ENCODE measurements around the gene MAMDC4.

Gene MAMDC4

DNA sequence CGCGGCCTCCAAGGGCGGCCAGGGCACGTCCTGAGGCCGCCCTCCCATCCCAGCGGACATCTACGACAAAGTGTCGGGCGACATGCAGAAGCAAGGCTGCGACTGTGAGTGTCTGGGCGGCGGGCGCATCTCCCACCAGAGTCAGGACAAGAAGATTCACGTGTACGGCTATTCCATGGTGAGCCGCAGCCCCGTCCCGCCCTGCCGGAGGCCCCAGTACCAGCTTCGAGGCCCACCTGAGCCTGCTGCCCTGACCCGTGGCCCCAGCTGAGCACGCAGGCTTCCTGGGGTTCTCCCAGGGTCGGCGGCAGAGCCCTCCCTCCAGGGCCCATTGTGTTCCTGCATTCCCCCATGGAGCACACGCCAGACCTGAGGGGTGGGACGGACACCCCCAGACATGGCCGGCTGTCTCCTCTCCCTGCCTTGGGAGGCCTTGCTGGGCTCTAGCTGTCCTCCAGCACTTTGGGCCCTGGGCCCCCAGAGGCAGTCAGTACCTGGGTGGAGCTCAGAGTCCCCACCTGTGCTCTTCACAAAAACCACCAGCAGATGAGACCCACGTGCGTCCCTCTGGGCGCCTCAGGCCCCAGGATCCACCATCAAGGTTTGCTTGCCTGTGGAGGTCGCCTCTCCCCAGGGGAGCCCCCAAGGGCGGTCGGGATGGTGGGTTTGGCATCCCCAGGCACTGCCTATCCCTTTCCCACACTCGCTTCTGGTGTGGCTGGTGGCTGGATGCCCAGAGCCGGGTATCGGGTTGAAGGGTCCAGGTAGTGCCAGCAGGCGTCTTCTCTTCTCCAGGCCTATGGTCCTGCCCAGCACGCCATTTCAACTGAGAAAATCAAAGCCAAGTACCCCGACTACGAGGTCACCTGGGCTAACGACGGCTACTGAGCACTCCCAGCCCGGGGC lies 1.9 kb upstream of the MAMDC4 start:
- no peak for DNase-seq

DNA sequence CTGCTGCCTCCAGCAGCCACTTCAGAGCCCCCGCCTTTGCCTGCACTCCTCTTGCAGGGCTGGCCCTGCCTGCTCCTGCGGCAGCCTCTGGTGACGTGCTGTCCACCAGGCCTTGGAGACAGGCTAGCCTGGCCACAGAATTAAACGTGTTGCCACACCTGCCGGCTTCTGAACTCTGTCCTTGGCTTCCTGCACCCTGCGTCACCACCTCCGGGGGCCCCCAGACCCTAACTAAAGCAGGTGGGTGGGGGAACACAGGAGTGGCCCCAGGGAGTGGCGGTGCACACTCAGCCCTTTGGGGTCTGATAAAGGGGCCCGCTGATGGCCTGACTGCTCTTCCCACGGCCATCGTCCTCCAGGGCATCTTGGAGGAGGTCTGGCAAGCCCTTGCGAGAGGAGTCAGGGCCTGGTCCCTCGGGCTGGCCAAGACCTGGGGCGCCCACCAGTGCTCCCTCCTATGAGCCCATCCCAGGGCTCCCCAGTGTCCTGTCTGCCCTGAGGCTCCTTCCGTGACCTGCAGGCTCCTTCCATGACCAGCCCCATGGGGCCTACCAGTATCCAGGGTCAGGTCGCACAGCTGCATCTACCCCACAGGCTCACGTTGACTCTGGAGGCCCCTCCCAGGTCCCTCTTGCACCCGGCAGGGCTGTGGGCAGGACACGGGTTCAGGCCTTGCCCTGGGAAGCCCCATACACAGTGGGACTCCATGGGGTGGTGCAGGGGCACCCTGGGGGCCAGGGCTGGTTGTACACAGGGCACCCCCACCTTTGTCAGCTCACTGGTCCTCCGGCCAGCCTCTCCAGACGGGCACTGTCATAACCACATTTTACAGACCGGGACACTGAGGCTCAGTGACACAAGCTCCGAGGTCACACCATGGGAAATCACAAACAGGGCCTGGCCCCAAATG lies 1.0 kb upstream of the MAMDC4 start:
- no peak for DNase-seq

DNA sequence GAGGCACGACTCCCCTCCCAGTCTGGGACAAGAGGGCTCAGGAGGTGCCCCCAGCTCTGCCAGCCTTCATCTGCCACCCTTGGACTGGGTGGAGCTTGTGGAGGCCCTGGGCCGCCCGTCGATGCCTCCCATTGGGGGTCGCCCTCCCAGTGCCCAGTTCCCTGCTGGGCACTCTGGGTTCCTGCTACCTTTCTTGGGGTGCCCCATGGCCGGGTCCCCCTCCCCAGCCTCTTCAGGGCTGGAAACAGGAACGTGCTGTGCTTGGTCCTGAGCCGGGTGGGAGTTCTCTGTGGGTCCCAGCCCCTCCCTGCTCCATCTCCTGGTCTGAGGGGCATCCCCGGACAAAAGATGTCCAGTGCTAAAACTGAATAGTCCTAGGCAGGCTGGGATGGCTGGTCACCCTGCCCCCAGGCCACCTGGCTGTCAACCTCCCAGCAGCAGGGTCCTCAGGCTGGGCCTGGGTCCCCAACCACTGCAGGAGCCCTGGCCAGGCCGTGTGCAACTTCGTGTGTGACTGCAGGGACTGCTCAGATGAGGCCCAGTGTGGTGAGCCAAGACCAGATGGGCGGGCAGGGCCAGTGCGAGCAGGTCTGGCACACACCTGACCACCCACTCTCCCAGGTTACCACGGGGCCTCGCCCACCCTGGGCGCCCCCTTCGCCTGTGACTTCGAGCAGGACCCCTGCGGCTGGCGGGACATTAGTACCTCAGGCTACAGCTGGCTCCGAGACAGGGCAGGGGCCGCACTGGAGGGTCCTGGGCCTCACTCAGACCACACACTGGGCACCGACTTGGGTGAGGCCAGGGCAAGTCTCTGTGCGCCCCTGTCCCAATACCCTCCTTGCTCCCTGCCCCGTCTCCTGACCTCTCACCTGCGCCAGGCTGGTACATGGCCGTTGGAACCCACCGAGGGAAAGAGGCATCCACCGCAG lies 784 bp downstream of the MAMDC4 start:
- no peak for DNase-seq

DNA sequence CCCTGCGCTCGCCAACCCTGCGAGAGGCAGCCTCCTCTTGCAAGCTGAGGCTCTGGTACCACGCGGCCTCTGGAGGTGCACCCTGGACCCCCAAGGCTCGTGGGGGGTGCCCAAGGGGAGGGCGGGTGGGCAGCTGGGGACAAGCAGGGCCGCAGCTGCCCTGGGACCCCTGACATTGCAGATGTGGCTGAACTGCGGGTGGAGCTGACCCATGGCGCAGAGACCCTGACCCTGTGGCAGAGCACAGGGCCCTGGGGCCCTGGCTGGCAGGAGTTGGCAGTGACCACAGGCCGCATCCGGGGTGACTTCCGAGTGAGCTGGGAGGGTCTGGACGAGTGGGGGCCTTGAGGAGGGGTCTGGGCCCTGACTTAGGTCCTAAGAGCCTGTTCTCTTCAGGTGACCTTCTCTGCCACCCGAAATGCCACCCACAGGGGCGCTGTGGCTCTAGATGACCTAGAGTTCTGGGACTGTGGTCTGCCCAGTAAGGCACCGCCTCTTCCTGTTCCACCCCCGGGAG lies 1.5 kb downstream of the MAMDC4 start:
- DNase-seq: no peak

DNA sequence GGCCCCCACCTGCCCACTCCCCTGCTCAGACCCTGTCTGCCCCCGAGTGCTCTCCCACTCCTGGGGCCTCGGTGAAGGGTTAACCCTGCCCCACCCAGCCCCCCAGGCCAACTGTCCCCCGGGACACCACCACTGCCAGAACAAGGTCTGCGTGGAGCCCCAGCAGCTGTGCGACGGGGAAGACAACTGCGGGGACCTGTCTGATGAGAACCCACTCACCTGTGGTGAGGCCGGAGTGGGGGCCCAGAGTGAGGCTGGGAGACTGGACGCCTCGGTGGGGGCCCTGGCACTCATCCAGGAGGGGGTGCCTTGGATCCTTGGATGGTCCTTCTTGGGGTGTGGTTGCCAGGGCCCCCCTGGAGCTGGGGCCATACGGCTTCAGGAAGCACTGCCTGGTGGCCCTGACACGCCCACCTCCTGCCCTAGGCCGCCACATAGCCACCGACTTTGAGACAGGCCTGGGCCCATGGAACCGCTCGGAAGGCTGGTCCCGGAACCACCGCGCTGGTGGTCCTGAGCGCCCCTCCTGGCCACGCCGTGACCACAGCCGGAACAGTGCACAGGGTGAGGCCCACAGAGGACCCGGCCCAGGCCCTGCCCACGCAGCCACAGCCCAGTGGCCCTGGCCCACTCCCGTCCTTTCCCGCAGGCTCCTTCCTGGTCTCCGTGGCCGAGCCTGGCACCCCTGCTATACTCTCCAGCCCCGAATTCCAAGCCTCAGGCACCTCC lies 2.1 kb downstream of the MAMDC4 start:
- DNase-seq: no peak

DNA sequence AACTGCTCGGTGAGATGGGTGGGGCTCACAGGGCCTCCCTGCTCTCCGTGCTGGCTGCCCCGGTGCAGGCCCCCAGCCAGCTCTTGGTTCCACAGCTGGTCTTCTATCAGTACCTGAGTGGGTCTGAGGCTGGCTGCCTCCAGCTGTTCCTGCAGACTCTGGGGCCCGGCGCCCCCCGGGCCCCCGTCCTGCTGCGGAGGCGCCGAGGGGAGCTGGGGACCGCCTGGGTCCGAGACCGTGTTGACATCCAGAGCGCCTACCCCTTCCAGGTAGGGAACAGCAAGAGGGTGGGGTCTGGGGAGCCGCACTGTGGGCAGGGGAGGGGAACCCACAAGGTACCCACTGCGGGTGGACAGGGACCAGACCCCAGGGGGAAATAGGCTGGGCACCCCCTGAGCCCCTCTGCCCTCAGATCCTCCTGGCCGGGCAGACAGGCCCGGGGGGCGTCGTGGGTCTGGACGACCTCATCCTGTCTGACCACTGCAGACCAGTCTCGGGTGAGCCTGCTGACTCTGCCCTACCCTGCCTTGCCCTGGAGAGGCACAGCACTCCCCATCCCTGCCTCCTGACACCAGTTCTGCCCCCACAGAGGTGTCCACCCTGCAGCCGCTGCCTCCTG lies 2.8 kb downstream of the MAMDC4 start:
- DNase-seq: no peak

DNA sequence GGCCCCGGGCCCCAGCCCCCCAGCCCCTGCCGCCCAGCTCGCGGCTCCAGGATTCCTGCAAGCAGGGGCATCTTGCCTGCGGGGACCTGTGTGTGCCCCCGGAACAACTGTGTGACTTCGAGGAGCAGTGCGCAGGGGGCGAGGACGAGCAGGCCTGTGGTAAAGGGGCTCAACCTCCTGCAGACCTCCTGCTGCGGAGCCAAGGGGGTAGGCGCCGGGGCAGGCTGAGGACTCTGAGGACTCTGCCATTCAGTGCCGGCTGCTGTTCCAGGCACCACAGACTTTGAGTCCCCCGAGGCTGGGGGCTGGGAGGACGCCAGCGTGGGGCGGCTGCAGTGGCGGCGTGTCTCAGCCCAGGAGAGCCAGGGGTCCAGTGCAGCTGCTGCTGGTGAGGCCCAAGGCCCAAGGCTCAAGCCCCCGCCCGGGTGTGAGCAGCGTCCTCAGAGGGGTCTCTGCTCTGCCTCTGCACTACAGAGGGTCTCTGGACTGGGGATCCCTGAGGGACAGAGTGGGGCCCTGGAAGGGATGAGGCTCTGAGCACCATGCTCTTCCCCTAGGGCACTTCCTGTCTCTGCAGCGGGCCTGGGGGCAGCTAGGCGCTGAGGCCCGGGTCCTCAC lies 3.4 kb downstream of the MAMDC4 start:
- DNase-seq: no peak

DNA sequence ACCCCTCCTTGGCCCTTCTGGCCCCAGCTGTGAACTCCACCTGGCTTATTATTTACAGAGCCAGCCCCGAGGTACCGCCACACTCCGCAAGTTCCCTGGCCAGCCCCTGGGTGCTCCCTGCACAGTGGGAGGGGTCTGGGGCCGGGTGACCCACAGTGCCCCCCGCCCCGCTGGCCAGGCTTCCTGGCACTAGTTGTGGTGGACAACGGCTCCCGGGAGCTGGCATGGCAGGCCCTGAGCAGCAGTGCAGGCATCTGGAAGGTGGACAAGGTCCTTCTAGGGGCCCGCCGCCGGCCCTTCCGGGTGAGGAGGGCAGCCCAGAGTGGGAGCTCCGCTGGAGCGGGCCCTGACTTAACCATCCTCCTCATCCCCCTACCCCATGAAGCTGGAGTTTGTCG lies 3.9 kb downstream of the MAMDC4 start:
- DNase-seq: no peak

DNA sequence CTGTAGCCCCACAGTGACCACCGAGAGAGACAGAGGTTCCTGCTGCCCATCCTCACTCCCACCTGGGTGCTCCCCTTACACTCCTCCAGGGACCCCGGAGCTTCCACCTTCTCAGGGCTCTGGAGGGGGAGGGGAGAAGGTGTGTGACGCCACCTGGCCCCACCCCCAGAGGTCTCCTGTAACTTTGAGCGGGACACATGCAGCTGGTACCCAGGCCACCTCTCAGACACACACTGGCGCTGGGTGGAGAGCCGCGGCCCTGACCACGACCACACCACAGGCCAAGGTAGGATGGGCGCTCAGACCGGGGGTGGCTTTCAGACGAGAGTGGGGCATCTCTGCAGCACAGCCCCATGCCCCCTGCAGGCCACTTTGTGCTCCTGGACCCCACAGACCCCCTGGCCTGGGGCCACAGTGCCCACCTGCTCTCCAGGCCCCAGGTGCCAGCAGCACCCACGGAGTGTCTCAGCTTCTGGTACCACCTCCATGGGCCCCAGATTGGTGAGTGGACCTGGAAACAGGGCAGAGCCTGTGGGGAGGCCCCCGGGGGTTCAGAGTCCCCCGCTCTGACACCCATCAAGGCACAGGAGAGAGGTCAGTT lies 4.5 kb downstream of the MAMDC4 start:
- DNase-seq: no peak

DNA sequence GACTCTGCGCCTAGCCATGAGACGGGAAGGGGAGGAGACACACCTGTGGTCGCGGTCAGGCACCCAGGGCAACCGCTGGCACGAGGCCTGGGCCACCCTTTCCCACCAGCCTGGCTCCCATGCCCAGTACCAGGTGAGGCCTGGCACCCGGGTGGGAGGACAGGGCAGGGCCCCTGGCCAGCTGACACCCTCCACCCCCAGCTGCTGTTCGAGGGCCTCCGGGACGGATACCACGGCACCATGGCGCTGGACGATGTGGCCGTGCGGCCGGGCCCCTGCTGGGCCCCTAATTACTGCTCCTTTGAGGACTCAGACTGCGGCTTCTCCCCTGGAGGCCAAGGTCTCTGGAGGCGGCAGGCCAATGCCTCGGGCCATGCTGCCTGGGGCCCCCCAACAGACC lies 5.0 kb downstream of the MAMDC4 start:
- DNase-seq: no peak

DNA sequence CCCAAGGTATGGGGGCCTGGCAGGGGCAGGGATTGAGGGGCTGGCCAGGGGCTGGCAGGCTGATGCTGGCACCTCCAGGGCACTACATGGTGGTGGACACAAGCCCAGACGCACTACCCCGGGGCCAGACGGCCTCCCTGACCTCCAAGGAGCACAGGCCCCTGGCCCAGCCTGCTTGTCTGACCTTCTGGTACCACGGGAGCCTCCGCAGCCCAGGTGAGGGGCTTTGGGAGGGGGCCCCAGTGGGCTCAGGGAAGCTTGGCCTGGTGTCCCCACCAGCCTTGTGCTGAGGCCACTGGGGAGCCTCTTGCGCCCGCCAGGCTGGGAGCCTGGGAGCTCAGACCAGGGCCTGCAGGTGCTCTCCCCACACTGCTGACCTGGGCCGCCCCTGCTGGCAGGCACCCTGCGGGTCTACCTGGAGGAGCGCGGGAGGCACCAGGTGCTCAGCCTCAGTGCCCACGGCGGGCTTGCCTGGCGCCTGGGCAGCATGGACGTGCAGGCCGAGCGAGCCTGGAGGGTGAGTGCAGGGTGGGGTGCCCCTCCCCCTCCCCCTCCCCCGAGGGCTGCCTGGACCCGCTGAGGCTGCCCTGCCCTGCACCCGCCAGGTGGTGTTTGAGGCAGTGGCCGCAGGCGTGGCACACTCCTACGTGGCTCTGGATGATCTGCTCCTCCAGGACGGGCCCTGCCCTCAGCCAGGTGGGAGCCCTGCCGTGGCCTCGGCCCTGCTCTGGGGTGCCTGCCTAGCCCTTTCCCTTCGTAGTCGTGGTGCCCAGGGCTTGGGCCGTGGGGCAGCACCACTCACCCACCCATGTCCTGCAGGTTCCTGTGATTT lies 5.7 kb downstream of the MAMDC4 start:
- no peak for DNase-seq

DNA sequence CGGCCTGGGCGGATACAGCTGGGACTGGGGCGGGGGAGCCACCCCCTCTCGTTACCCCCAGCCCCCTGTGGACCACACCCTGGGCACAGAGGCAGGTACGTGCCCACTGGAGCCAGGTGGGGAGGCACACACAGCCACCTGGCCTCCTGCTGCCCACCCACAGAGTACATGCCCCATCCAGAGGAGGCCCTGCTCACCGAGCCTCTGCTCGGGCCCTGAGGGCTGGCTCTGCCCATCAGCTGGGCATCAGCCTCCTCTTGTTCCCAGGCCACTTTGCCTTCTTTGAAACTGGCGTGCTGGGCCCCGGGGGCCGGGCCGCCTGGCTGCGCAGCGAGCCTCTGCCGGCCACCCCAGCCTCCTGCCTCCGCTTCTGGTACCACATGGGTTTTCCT lies 6.3 kb downstream of the MAMDC4 start:
- DNase-seq: no peak

DNA sequence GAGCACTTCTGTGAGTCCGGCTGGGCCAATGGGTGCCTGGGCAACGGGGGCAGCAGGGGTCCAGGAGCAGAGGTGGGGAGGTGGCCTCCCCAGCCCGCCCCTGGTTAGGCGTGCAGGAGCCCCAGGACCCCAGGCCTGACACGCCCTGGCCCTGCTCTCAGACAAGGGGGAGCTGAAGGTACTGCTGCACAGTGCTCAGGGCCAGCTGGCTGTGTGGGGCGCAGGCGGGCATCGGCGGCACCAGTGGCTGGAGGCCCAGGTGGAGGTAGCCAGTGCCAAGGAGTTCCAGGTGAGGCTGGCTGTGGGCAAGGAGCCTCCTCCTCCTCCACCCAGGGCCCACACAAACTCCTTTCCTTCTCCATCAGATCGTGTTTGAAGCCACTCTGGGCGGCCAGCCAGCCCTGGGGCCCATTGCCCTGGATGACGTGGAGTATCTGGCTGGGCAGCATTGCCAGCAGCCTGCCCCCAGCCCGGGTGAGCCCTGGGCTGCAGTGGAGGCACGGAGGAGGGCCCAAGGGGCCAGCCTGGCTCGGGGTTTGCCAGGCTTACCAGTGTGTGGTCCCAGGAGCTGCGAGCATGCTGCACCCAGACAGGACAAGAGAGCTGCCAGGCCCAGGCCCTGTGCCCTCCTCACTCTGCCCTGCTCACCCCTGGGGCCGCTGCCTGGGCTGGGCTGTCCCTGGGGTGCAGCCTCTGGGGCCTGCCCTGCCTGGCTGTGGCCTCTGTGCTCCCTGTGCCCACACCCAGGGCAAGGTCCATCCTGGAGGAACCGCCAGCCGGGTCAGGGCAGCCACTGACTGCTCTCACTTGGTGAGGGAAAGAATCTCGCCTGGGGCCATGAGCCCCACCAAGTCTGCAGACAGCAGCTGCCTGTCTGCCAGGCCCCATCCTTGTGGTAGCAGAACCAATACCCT lies 7.0 kb downstream of the MAMDC4 start:
- DNase-seq: no peak

DNA sequence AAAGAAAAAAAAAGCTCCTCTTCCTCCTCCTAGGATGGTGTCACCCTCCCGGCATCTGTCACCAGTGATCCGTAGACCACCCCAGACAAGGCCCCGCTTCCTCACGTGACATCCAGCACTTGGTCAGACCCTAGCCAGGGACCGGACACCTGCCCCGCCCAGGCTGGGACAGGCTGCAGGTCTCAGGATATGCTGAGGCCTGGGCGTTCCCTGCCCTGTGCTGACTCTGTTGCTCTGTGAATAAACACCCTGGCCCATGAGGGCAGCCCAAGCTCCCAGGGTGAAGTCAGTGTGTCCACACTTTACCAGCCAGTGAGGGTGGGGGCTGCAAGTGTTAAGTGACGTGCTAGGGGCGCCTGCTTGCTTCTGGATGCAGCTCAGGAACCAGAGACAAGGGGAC lies 8.4 kb downstream of the MAMDC4 start:
- no peak for DNase-seq

DNA sequence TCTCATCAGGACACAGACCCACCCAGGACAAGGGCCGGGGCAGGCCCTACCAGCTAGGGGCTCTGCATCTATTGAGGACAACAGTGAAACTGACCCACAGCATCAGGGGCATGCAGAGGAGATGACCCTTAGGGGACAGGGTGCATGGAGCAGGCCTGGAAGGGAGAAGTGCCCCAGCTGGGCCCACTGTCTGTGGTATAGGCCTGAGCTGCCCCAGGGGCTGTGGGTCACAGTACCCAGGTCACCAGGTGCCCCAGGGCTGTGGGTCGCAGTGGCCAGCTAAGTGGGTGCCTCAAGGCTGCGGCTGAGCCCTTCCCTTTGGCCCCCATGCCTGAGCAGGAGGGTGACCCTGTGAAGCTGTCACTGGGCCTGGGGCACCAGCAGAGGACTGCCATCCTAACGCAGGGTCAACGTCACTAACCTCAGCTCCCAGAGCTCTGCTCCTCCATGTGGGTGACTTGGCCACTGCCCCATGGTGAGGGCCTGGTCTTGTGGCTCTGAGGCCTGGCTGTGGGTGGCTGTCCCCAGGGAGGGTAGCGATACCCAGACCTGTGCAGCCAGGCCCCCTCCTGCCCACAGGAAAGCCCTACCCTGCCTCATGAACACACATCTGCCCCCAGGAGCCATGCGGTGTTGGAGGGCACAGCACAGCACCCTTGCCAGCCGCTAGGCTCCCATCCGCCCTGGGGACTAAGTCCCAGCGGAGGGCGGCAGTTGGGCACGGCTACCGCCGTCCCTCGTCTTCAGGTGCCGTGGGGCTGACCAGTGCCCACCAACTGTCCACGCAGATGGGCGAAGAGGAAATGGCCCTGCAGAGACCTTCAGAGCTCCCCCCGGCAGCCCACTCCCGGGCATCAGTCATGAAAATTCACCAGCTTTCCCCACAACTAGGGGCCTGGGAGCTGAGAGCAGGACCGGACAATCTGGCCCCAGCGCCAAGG lies 9.1 kb downstream of the MAMDC4 start:
- no peak for DNase-seq

DNA sequence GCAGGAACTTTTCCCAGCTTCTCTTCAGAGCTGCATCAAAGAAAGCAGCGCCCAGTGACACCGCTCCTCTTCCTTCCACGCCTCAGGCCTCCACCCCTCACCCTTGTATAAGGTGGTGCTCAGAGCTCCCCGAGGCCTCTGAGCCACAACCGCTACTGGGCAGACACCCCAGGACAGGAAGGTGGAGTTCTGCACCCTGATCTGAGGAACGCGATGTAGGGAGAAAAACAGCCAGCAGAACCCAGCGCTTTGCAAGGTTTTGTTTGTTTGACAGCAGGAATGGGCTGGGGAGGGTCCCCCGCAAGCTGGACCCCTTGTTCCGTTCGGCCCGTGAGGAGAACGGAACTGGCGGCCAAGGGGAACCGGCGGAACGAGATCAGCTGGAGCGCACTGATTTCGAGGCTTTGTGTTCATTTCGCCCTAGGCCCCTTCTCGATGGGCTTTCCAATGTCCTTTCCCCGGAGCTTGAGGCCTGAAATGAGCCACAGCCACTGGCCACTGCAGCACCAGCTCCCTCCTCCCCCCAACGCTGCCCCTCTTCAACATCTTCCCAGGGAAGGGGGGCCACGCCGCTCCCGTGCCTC lies 9.8 kb downstream of the MAMDC4 start:
- DNase-seq: no peak
